ENCODE data around the gene P3H3.
A peak's percentile ranks its signal among the peaks of the same experiment; 100 is the strongest.
"Not testable (repeated sequence)": the region's sequence is repeated elsewhere in the genome, so short reads cannot be mapped to it uniquely, and the experiment has no call there.

The P3H3 gene

GRCh38 chr12:6871052-6871957, 43.1 kb downstream of the P3H3 start:
- no peak for TF ChIP-seq CTCF (IDR thresholded peaks at IDR 0.05)
- peak overlapping the region; percentile 91 to 95 for H3K27ac ChIP-seq
- peak overlapping the region; percentile 81 for H3K4me3 ChIP-seq
- no peak for DNase-seq (ENCODE audit: low spot score)

GRCh38 chr12:6872073-6873048, 44.2 kb downstream of the P3H3 start:
- peak; percentile 92 for TF ChIP-seq CTCF (IDR thresholded peaks at IDR 0.05)
- Histone ChIP-seq H3K27ac (peak overlapping the region; percentile 91 to 95), H3K4me3 (peak overlapping the region; percentile 81)
- DNase-seq (ENCODE audit: low spot score): peak; percentile 89

- TF ChIP-seq CTCF (IDR thresholded peaks at IDR 0.05): no peak
- peak within 1 kb of the TSS; percentile 81 for H3K4me3 ChIP-seq
- peak within 1 kb of the TSS; percentile 91 to 95 for H3K27ac ChIP-seq
- peak; percentile 98 for DNase-seq (ENCODE audit: low spot score)
Measured at GRCh38 chr12:6873094-6874014, 45.1 kb downstream of the P3H3 start, which contains the start of gene SPSB2. Gene SPSB2 (minus strand): TSS chr12:6873303. CDS start chr12:6872901, 402 bp downstream.

GRCh38 chr12:6874015-6874368, 45.8 kb downstream of the P3H3 start:
- peak overlapping the region; percentile 81 for H3K4me3 ChIP-seq
- peak overlapping the region; percentile 91 to 95 for H3K27ac ChIP-seq
- DNase-seq (ENCODE audit: low spot score): not testable (repeated sequence)

- not testable (repeated sequence) for H3K27ac ChIP-seq; H3K4me3 ChIP-seq; DNase-seq (ENCODE audit: low spot score)
Measured at GRCh38 chr12:6879824-6880223, 51.6 kb downstream of the P3H3 start.

- H3K27ac ChIP-seq: no peak overlapping the region
Measured at GRCh38 chr12:6883252-6883651, 55.0 kb downstream of the P3H3 start.

More at GRCh38 chr12:6883252-6883651, 55.0 kb downstream of the P3H3 start:
- no peak for TF ChIP-seq CTCF (IDR thresholded peaks at IDR 0.05)
- H3K4me3 ChIP-seq: no peak overlapping the region
- no peak for DNase-seq (ENCODE audit: low spot score)

Data from coronary artery (tissue), 2 donors.